ENCODE data around the gene CRYL1.

Gene CRYL1

DNA sequence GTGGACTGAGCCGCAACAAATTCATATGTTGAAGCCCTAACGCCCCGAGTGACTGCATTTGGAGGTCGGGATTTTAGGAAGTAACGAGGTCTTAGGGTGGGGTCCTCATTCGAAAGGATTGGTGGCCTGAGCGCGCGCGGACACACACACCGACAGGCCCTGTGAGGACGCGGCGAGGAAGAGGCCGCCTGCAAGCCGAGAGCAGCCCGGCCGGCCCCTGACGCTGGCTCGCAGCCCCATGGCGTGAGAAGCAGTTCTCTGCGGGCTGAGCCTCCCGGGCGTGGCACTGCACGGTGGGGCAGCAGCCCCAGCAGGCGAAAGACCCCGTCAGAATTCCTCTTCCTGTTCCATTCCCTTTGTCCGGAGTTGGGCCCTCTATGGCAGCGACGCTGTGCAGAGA is 131.2 kb downstream of the CRYL1 start:
- no peak for DNase-seq

DNA sequence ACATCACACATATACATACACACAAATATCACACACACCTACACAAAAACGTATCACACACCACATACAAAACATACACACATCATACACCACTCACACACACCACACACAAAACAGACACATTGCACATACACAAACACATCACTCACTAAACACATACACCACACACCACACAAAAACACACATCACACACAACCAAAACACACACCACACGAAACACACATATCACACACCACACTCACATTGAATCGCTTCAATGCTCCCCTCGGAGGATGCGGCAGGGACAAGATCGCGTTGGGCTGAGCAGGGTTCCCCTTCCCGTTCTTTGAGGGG is 131.5 kb downstream of the CRYL1 start:
- no peak for DNase-seq

DNA sequence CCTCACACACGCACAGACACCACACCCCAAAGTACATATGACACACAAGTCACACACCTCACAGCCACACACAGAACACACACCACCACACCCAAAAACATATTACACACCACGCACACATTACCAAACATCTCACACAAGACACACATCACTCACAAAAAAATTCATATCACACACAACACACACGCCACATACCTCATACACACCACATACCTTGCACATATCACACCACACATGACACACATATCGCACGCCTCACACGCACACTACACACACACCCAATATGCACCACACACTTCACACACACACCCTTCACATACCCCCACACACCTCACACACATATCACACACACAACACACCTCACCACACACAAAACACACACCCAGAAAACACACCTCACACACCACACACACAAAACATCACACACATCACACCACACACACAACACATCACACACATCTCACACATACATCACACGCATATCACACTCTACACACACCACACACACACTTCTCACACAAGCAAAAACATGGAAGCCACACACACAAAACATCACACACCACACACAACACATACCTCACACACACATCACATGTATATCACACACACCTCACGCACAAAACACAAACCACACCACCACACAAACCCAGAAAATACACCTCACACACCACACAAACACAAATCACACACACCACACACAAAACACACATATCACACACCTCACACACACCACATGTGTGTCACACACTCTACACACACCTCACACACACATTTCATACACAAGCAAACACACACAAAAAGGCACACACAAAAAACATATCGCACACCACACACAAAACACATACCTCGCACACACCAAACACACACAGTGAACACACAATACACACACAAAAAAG is 132.1 kb downstream of the CRYL1 start:
- no peak for DNase-seq

GRCh38 chr13:20392530-20392929 is 133.1 kb downstream of the CRYL1 start:
- no peak for DNase-seq

DNA sequence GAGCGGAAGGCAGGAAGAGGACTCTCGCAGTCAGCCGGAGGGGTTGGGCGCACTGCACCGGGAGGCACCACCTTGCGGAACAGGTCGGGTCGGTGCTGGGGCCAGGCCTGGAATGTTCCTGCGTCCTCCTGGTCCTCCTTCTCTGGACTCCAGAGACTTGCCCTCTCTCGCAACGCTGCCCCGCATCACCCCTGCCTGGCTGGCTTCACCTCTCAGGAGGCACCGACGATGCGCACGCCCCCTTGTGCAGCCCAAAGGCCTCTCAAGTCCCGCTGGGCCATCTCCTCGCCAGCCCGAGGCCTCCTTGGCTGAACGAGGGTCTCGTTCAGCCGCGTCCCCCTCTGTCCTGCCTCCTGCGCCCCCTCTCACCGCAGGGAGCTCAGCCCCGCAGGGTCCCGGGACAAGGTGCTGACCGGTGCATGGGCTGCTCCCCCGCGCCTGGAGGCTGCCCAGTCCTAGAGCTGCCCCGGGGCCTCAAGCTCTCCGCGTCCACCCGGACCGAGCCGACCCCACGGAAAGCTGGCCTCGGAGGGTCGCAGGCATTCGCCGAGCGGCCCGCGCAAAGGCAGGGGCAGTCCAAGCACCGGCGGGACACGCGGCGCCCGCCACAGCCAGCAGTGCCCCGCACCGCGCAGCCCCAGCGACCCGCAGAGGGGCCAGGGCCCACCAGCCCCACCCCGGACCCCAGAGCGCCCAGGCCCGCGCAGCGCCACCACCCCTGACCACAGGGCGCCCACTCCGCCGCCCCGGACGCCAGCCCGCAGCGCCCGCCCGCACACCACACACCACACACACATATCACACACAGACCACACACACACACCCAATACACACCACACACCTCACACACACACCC is 133.8 kb downstream of the CRYL1 start:
- DNase-seq, result no peak

DNA sequence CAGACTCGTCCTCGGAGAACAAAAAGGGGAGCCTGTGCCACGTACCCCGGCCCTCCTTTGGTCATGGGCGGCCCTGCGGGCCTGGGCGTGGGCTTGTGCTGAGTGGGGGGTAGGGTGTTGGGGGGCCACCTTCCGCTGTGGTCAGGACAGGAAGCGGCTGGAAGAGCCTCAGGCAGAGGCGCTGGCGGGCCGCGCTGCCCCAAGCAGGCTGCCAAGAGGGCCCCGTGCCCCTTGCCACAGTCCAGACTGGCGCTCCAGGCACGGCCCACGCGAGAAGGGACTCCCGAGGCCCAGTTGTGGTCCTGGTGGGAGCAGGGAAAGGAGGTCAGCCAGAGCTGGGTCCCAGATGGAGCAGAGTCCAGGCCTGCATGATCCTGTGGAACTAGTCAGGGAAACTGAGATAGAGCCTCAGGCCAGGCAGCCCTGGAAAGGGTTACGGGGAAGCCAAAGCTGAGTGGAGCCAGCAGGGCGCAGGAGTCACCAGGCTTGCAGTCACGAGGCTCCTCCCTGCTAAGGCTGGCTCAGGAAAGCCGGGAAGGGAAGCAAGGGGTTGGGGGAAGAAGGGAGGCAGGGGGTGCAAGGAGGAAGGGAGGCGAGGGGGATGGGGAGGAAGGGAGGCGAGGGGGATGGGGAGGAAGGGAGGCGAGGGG is 135.0 kb downstream of the CRYL1 start:
- DNase-seq, result no peak

DNA sequence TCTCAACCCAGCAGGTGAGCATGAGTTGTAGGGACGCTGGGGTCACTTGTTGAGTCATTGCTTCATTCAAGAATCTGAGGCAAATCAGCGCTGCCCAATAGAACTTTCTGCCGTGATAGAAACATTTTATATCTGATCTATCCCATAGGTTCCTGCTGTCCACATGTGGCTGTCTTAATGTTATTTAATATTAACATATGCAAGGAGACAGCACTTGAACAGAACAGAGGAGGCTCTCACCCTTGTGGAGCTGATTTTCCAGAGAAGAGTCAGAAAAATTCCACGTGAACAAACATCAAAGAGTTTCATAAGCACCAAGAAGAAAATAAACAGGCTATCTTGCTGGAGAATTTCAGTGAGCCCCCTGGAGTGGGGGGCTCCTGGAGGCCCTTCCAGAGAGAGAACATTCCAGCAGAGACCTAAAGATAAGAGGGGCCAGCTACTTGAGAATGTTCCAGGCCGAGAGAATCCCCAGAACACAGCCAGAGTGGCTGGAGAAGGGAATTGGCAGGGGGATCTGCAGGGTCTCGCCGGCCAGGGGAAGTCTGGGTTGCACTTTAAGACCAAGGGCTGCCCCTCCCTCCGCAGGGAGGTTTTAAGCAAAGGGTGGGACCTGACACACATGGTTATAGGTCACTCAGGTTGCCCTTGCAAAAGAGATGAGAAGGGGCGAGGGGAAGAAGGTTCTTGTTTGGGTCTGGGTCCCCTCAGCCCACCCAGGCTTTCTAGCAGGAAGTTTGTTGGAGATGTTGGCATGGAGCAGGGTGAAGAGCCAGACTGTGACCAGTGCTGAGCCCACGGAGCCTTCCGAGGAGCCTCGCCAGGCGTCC is 135.7 kb downstream of the CRYL1 start:
- DNase-seq, result no peak

DNA sequence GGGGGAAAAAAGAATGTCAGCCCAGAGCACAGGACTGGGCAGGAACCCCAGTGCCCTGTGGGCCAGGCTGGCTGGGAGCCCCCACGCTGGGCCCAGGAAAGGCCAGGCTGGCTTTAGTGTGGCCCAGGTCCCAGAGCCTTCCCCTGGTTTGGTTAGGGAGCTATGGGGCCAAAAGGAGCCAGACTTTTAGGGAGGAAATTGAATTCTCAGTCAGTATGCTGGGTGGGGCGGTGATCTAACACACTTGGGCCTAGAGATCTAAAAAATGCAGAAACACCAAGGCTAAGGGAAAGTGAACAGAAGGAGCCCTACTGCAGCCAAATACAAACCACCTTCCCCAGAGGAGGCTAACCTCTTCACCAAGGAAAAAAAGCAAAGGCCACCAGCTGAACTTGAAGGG is 137.5 kb downstream of the CRYL1 start:
- DNase-seq, result no peak

GRCh38 chr13:20387441-20387971 is 138.2 kb downstream of the CRYL1 start:
- no peak for DNase-seq

DNA sequence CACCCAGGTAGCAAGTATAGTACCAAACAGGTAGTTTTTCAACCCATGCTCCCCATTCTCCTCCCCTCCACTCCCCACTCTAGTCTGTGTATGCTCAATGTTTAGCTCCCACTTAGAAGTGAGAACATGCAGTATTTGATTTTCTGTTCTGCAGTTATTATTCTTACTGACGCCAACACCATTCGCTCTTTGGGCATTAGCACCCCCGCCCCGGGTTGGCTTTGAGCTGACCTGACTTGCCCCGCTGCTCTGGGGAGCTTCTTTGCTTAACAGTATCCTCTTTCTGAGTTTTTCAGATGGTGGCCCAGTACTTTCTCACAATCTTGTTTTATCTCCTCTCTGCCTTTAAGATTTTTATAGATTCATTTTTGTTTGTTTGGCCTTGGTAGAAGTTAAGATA is 138.7 kb downstream of the CRYL1 start:
- no peak for DNase-seq

DNA sequence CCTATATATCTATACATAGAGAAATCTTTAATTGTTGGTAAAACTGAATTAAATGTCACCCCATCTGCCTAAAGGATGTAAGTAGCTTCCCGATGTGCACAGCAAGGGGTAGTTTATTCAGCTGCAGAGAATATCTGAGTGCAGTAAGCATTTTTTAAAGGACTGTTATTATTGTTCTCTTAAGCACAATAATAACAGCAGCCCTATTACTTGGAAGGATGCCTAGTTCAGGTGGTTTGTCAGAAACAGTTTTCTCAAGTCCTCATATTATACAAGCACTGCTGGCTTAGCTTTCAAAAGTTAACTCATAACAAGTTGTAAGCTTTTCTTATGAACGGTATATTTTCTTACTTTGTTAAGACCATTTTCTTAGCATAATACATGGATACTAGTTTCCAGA is 142.6 kb downstream of the CRYL1 start:
- no peak for DNase-seq

DNA sequence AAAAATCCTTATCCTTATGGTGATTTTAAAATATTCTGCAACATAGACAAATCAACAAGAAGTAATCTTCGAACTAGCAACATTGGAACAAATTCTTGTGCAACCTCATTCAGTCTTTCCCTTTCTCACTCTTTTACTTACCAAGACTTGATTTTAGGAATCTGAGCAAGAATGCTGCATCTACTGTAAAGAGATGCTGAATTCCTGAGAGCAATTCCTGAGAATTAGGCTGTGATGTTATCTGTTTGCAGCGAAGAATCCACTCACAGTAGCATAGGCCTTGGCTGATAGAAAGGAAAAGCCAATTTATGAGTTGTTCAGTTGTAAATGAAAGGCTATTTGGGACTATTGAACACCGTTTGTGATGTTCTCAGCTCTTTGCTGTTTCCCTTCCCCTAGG is 144.3 kb downstream of the CRYL1 start:
- DNase-seq, result no peak

DNA sequence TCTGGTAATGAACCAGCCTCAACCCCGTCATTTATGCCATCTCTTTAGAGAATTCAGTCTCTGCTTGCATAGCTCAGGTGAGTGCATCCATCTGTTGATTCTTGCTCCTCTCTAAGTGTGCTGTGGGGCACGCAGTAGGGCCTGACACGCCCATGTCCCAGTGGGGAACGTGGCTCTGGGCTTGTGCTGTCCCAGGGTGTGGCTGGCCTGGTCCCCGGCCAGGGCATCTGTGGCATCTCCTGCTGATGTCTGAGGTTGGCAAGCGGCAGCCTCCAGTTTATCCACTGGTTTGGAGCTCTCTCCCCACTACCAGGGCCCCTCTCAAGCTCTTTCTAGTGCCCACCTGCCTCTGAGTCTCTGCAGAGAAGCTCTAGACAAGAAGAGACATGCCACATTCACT is 146.9 kb downstream of the CRYL1 start:
- DNase-seq, result no peak

DNA sequence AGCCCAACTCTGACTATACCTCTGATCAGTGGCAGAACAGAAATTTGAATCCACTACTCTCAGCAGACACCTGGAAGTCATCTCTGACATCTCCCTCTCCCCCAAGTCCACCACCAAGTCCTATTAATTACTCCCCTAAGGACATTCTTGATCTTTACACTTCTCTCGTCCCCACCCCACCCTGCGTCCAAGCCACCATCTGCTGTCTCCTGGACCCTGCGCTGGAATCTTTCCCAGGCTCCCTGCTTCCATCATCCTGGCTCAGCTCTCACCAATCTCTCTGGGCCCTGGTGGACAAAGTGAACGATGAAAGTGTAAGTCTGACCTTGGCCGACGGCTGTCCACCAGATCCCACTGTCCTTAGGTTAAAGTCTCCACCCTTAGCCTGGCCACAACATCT is 147.9 kb downstream of the CRYL1 start:
- no peak for DNase-seq

- DNase-seq, result no peak
Measured at GRCh38 chr13:20375871-20376270, 149.8 kb downstream of the CRYL1 start.

- DNase-seq, result no peak
Measured at GRCh38 chr13:20373861-20374260, 151.8 kb downstream of the CRYL1 start.

GRCh38 chr13:20371825-20372224 is 153.8 kb downstream of the CRYL1 start:
- no peak for DNase-seq

DNA sequence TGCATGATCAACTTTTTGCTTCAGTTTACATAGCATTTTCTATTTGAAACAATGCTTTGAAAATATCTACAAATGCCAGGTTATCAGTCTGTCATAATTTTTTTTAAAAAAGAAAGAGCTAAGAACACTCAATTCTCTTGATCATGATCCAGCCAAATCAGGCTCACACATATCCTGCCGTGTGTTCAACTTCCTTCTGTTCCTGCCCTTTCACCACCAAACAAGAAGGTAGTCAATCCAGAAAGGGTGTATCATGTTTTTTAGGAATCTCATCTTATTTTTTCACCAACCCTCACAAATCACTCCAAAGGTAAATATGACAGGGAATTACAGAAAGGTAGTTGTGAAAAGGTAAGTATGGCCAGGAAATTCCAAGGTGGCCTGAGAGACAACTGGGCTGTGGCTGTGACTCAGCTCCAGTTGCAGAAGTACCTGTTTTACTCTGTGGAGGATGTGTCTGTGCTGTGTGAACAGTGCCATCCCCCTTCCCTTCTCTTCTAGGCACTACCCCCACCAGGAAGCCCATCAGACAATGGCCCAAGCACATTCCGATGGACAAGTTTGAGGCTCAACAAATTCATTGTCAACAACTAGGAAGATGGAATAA is 154.7 kb downstream of the CRYL1 start:
- no peak for DNase-seq

DNA sequence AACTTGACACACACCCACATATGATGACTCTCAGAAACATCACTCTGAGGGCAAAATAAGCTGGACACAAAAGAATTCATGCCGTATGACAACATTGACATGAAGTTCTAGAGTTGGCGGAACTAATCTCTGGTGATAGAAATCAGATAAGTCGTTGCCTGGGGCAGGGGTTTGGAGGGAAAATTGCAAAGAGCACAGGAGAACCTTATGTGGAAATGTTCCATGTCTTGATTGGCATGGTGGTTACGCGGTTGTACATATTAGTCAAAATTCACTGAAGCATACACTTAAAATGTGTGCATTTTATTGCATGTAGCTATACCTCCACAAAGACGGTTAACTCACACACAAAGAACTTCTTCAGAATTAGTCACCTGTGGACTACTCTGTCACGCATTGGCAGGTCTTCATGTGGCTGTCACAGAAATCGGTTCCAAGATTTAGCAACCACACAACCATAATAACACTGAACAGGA is 155.7 kb downstream of the CRYL1 start:
- DNase-seq, result no peak

GRCh38 chr13:20366056-20366455 is 159.6 kb downstream of the CRYL1 start:
- no peak for DNase-seq

GRCh38 chr13:20363603-20364002 is 162.1 kb downstream of the CRYL1 start:
- no peak for DNase-seq

- DNase-seq, result no peak
Measured at GRCh38 chr13:20363172-20363571, 162.5 kb downstream of the CRYL1 start.

Data from NCI-H2107 (cell line).